PC-3 (cell line): ENCODE measurements around the gene PADI2.

ENCODE experiments used
- EZH2 ChIP-seq: fragments of 300-600 bp; sonication (generic); IDR thresholded peaks from one replicate; pipeline ENCODE4 v1.6.1; 2017; ENCODE audit warnings: antibody characterized with exemption, mild to moderate bottlenecking, low read length; ENCODE audit not compliant: unreplicated experiment
- TF ChIP-seq, protein P1 (sequence below): fragments of 300-600 bp; sonication (generic); conservative IDR thresholded peaks from 2 replicates; pipeline ENCODE4 v1.5.1; 2017; ENCODE audit warnings: antibody characterized with exemption, low read depth, mild to moderate bottlenecking, low read length

DNA sequence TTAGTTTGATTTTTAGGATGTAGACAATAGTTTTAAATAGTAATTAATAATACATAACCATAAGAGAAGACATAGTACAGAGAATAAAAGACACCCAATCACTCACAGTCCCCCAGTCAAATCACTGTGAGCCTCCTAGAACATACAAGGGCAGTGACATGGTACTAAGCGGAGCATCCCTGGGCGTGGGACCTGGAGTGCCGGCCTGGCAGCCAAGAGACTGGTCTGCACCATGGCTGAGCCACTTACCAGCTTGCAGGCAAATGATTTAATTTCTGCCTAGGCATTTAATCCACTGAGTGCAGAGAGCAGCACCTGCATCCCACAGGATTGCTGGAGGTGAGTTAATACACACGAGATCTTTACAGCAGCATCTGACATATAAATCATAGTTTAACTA lies 85.8 kb downstream of the PADI2 start:
- TF ChIP-seq, protein P1, sequence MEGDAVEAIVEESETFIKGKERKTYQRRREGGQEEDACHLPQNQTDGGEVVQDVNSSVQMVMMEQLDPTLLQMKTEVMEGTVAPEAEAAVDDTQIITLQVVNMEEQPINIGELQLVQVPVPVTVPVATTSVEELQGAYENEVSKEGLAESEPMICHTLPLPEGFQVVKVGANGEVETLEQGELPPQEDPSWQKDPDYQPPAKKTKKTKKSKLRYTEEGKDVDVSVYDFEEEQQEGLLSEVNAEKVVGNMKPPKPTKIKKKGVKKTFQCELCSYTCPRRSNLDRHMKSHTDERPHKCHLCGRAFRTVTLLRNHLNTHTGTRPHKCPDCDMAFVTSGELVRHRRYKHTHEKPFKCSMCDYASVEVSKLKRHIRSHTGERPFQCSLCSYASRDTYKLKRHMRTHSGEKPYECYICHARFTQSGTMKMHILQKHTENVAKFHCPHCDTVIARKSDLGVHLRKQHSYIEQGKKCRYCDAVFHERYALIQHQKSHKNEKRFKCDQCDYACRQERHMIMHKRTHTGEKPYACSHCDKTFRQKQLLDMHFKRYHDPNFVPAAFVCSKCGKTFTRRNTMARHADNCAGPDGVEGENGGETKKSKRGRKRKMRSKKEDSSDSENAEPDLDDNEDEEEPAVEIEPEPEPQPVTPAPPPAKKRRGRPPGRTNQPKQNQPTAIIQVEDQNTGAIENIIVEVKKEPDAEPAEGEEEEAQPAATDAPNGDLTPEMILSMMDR = no peak
- no peak for TF ChIP-seq EZH2
